ENCODE results near the gene MARCO. TPM values are rescaled to one million over a fixed set of nuclear protein-coding genes. Genes with fewer than 3 reads are reported as not detected.

Gene MARCO
- total and polyA plus RNA-seq, 8 donors: 0.45 to 16.3 (median 2.0) TPM; not detected in 1

DNA sequence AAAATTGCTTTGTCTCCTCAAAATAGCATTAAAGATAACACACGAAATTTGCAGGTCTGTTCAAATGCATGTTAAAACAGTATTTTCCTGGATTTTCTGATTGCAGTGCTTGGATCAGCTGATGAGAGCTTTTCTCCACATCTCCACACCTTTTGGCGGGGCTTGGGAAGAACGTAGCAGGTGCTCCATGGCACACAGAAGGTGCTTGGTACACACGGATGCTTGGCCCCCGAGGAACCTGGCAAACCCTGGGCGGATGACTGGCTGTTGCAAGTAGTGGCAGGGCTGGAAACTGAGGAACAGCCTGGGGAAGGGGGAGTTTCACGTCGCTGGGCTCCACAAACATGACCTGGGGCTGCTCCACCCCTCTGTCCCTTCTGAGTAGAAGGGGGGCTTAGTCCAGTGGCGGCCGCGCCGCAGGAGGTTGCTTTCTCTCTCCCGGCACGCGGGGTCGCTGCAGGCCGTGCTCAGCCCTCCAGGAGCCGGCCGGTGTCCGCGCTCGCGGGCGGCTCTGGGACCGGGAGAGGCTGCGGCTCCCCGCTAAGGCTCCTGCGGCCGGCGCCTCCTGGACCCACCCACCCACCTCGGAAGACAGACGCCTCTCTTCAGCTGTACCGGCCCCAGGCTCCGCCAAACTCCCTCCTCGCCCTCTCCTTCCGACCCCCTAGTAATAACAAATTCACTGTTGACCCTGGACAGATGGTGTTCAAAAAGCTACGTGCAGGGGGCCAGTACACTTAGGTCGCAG lies 69.3 kb downstream of the MARCO start:
- TF ChIP-seq EP300 (IDR thresholded peaks at IDR 0.05) (no peak), POLR2A (IDR thresholded peaks at IDR 0.05) (no peak), POLR2AphosphoS5 (IDR thresholded peaks at IDR 0.05) (no peak)
- TF ChIP-seq, protein P1, sequence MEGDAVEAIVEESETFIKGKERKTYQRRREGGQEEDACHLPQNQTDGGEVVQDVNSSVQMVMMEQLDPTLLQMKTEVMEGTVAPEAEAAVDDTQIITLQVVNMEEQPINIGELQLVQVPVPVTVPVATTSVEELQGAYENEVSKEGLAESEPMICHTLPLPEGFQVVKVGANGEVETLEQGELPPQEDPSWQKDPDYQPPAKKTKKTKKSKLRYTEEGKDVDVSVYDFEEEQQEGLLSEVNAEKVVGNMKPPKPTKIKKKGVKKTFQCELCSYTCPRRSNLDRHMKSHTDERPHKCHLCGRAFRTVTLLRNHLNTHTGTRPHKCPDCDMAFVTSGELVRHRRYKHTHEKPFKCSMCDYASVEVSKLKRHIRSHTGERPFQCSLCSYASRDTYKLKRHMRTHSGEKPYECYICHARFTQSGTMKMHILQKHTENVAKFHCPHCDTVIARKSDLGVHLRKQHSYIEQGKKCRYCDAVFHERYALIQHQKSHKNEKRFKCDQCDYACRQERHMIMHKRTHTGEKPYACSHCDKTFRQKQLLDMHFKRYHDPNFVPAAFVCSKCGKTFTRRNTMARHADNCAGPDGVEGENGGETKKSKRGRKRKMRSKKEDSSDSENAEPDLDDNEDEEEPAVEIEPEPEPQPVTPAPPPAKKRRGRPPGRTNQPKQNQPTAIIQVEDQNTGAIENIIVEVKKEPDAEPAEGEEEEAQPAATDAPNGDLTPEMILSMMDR (IDR thresholded peaks at IDR 0.05): peak in 3 of 7 experiments; percentile 20 to 40 (median 40)
- Histone ChIP-seq H3K27ac (no peak overlapping the region), H3K4me1 (peaks cover 0 to 9% (median 7%) of the 10 kb centered on the region in 4 donors), H3K9me3 (no peaks in the 10 kb centered on the region), H3K4me3 (no peak overlapping the region), H3K36me3 (no peaks in the 10 kb centered on the region), H3K27me3 (peaks cover 0 to 56% (median 25%) of the 10 kb centered on the region in 3 donors)
- WGBS, 5 donors: 6 to 33% (median 10%) methylated on average over 10 to 36 of the region's 38 CpGs
- DNase-seq: peak; percentile 49 to 80
- intact Hi-C loops (cut with DNase I; ENCODE audit: low total_unique reads): loop anchor here (10.0 kb wide), 1 partner anchor 273 kb away; no protein-coding TSS in a partner anchor

DNA sequence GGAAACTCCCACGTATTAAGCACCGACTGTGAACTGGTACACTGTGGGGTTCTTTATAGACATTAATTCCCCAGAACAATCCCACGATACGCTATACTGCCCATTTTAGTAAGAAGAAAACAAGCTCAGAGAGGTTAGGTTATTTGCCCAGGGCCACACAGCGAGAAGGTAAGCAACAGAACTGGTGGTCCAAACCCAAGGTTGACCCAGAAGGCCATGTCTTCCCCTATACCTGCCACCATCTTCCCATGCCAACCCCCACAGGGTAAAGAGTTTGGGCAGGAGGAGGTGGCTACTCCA lies 69.9 kb downstream of the MARCO start:
- H3K36me3 ChIP-seq: no peaks in the 10 kb centered on the region
- peaks cover 0 to 9% (median 7%) of the 10 kb centered on the region in 4 donors for H3K4me1 ChIP-seq
- peaks cover 0 to 61% (median 25%) of the 10 kb centered on the region in 3 donors for H3K27me3 ChIP-seq
- 60 to 87% (median 71%) methylated on average over 5 of the region's 5 CpGs for WGBS, 5 donors
- intact Hi-C loops (cut with DNase I; ENCODE audit: low total_unique reads): loop anchor here (10.0 kb wide), 1 partner anchor 273 kb away; no protein-coding TSS in a partner anchor
- no peak overlapping the region for H3K4me3 ChIP-seq
- H3K27ac ChIP-seq: no peak overlapping the region
- H3K9me3 ChIP-seq: no peaks in the 10 kb centered on the region
- no peak for DNase-seq
- no peak for TF ChIP-seq POLR2AphosphoS5 (IDR thresholded peaks at IDR 0.05)
- TF ChIP-seq, protein P1 (IDR thresholded peaks at IDR 0.05): no peak
- TF ChIP-seq EP300 (IDR thresholded peaks at IDR 0.05): no peak
- TF ChIP-seq POLR2A (IDR thresholded peaks at IDR 0.05): no peak

DNA sequence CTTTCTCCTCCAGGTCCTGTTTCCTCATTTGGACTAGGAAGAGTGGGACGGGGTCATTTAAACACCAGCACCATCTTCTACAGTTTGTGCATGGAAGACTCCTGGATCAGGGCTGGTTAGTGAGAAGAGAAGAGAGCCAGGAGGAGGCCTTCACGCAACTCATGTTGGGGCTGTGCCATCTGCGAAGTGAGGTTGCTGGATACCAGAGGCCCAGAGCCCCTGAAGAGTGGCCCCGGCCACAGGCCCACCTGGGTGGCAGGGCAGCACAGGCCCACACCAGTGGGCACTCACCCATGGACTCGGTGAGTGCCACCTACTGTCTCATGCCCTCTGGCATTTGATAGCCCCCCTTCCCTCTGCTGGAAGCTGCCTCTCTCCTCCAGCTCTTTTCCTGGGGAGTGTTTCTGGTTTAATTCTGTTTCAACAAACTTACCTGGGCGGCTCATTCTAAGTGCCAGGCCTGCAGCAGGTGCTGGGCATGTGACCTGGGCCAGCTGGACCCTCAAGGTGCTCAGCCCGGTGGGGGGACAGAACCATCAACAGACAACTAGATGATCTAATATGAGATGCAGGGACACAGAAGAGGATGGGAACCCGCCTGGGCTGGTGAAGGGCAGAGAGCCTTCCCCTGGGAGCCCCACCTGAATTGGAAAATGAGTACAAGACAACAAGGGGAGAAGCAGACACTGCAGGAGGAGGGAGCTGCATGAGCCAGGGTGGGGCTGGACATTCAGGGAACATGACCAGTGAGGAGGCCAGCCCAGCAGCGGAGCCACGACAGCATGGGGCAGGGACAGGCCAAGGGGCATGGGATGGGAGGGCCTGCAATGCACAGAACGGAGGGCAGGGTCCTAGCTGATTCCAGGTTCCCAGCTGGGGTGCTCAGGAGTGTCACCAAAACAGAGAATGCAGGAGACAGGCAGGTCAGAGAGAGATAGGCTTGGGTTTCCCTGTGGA lies 70.6 kb downstream of the MARCO start:
- no peak for TF ChIP-seq EP300 (IDR thresholded peaks at IDR 0.05)
- no peak for TF ChIP-seq POLR2A (IDR thresholded peaks at IDR 0.05)
- no peak for TF ChIP-seq POLR2AphosphoS5 (IDR thresholded peaks at IDR 0.05)
- TF ChIP-seq, protein P1 (IDR thresholded peaks at IDR 0.05): no peak
- no peak for DNase-seq
- no peaks in the 10 kb centered on the region for H3K36me3 ChIP-seq
- 82 to 91% (median 86%) methylated on average over 10 to 11 of the region's 11 CpGs for WGBS, 5 donors
- H3K4me3 ChIP-seq: no peak overlapping the region
- peaks cover 0 to 69% (median 27%) of the 10 kb centered on the region in 3 donors for H3K27me3 ChIP-seq
- no peak overlapping the region for H3K27ac ChIP-seq
- intact Hi-C loops (cut with DNase I; ENCODE audit: low total_unique reads): loop anchor here (10.0 kb wide), 1 partner anchor 272 kb away; no protein-coding TSS in a partner anchor
- H3K9me3 ChIP-seq: peaks cover 0 to under 1% (median 0%) of the 10 kb centered on the region in 4 donors
- H3K4me1 ChIP-seq: peaks cover 0 to 9% (median 7%) of the 10 kb centered on the region in 4 donors

DNA sequence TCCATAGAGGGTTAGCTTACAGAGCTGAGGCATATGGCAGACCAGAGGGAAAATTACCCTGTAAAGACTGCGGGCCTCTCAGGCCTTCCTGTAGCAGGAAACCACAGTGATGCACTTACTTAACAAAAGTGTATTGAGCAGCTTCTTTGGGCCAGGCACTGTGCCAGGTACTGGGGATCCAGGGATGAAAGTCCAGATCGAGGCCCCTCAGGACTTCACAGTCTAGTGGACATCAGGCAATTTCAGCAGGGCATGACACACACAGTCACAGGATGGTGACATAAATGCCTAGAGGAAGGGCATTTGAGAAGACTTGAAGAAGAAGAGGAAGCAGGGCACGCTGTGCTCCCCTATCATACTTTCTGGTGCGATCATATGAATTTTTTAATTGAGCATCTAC lies 71.7 kb downstream of the MARCO start:
- no peak for TF ChIP-seq POLR2A (IDR thresholded peaks at IDR 0.05)
- no peak for TF ChIP-seq EP300 (IDR thresholded peaks at IDR 0.05)
- TF ChIP-seq POLR2AphosphoS5 (IDR thresholded peaks at IDR 0.05): no peak
- TF ChIP-seq, protein P1 (IDR thresholded peaks at IDR 0.05): no peak
- Histone ChIP-seq H3K27ac (no peak overlapping the region), H3K4me1 (peaks cover 0 to 9% (median 7%) of the 10 kb centered on the region in 4 donors), H3K9me3 (peaks cover 0 to 6% (median 0%) of the 10 kb centered on the region in 4 donors), H3K4me3 (no peak overlapping the region), H3K27me3 (peaks cover 0 to 79% (median 31%) of the 10 kb centered on the region in 3 donors), H3K36me3 (no peaks in the 10 kb centered on the region)
- WGBS, 5 donors: 75 to 86% (median 79%) methylated on average over 4 of the region's 4 CpGs
- no peak for DNase-seq
- intact Hi-C loops (cut with DNase I; ENCODE audit: low total_unique reads): loop anchor here (10.0 kb wide), 1 partner anchor 271 kb away; no protein-coding TSS in a partner anchor

All from stomach (tissue), 9 donors.